NB4 (cell line): ENCODE results near the gene GPR4.
A peak's percentile ranks its signal among the peaks of the same experiment; 100 is the strongest.

Experiments
- CTCF ChIP-seq: IDR thresholded peaks from one replicate; pipeline ENCODE4 v1.5.1; 2012; ENCODE audit warnings: low read depth, low read length
- MYC ChIP-seq: IDR thresholded peaks from 2 replicates; pipeline ENCODE4 v1.6.1; 2011; ENCODE audit warnings: low read depth, low read length
- POLR2A ChIP-seq: IDR thresholded peaks from 2 replicates; pipeline ENCODE4 v1.6.1; 2011; ENCODE audit warnings: mild to moderate bottlenecking; ENCODE audit not compliant: insufficient read length; ENCODE audit errors: extremely low read depth
- TF ChIP-seq, protein P1 (sequence below): IDR thresholded peaks from 2 replicates; pipeline ENCODE4 v1.6.1; 2011; ENCODE audit warnings: low read depth, low read length

GRCh38 chr19:45641274-45642105 is 39.5 kb upstream of the GPR4 start:
- TF ChIP-seq POLR2A (peak; percentile 26), CTCF (no peak), MYC (peak; percentile 68; the same call in 1 of the 2 replicates)
- TF ChIP-seq, protein P1, sequence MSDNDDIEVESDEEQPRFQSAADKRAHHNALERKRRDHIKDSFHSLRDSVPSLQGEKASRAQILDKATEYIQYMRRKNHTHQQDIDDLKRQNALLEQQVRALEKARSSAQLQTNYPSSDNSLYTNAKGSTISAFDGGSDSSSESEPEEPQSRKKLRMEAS, result peak; percentile 35; the same call in 1 of the 2 replicates
